ENCODE data around the gene MINDY1.

DNA sequence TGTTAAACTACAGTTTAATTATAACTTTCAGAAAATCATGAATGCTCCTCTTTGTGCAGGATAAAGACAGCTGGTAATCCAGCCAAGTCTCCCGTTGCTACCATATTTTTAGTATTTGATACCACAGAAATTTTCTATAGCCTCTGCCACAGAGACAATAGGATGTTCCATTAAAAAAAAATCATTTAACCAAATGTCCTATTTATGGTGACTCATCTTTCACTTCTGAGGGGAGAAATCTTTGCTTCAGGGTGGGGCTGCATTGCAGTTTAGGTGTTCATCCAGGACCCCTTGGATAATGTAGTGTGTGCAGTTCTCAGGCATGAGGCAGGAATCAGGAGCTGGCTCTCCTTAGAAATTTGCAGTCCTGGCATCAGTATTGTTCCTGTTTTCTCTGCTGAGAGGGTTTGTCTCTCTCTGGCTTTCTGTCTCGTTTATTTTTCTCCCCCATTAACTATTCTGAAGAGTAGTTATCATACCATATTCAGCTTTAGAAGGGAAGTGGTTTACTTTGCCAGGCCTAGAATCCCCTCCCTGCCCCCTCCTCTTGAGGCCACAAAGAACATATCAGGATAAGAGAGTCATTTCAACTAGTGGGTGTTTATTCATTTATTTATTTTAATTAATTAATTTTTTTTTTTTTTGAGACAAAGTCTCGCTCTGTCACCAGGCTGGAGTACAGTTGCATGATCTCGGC lies 4.6 kb upstream of the MINDY1 start:
- TF ChIP-seq POLR2AphosphoS5 (IDR thresholded peaks at IDR 0.05) (no peak), POLR2A (IDR thresholded peaks at IDR 0.05) (no peak)
